IPS-20b (cell line): ENCODE measurements around the gene AGR2.

Experiments
- H3K27ac ChIP-seq: one replicate; pipeline ENCODE4 v1.5.1; 2013; ENCODE audit warnings: low read length
- H3K27me3 ChIP-seq: 2 replicates; pipeline ENCODE4 v1.6.1; 2013; ENCODE audit warnings: mild to moderate bottlenecking, low read length, inconsistent platforms; ENCODE audit not compliant: insufficient read depth
- H3K36me3 ChIP-seq: 2 replicates; pipeline ENCODE4 v1.6.1; 2013; ENCODE audit warnings: low read depth, mild to moderate bottlenecking, inconsistent platforms, low read length, moderate library complexity; ENCODE audit not compliant: insufficient read depth
- H3K4me1 ChIP-seq: 2 replicates; pipeline ENCODE4 v1.6.1; 2013; ENCODE audit warnings: mild to moderate bottlenecking, control low read depth, inconsistent platforms, low read length, moderate library complexity; ENCODE audit not compliant: insufficient read depth
- H3K4me3 ChIP-seq: 2 replicates; pipeline ENCODE4 v1.5.1; 2013; ENCODE audit warnings: mild to moderate bottlenecking, low read length, inconsistent platforms
- H3K9ac ChIP-seq: 2 replicates; pipeline ENCODE4 v1.6.1; 2013; ENCODE audit warnings: low read depth, mild to moderate bottlenecking, inconsistent platforms, low read length, moderate library complexity
- H3K9me3 ChIP-seq: 2 replicates; pipeline ENCODE4 v1.6.1; 2013; ENCODE audit warnings: mild to moderate bottlenecking, low read depth, low read length, inconsistent platforms; ENCODE audit not compliant: insufficient read depth

Gene AGR2

DNA sequence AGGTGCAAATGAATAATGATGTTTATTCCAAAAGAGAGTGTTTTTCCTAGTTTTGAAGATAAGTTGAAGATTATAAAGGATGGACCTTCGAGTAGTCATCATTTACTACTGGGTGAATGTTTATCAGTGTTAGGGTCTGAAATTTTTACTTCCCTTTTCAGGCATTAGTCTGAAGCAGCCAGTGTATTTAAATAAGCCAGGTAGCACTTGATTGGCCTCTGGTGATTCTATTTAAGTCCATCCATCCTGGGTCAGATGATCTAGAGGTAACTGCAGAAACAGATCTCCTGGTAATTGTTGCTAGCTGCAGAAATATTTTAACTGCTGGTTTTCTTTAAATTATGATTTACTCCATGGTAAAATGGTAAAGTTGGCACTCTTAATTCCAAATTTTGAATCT lies 34.1 kb upstream of the AGR2 start:
- Histone ChIP-seq H3K27me3 (no peaks in the 10 kb centered on the region), H3K9ac (no peak overlapping the region), H3K27ac (no peak overlapping the region), H3K36me3 (no peaks in the 10 kb centered on the region), H3K4me3 (no peak overlapping the region), H3K9me3 (no peaks in the 10 kb centered on the region), H3K4me1 (no peaks in the 10 kb centered on the region)

DNA sequence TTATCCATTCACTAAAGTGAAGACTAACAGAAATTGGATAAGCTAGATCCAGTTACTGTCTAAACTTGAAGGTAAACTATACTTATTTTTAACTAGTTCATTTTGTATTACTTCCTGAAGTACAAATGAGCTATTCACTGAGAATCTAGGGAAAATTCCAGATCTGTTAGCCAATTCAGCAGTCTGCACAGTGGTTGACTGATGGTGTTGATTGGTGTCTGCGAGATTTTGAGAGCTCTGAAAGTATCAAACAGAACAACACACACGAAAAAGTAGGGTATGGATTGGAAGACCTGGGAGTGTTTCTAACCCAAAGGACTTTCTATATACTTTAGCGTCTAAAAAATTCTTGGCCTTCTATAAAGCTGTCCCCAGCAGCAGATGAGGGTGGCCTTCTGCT lies 33.6 kb upstream of the AGR2 start:
- Histone ChIP-seq H3K9ac (no peak overlapping the region), H3K9me3 (no peaks in the 10 kb centered on the region), H3K4me3 (no peak overlapping the region), H3K4me1 (no peaks in the 10 kb centered on the region), H3K36me3 (no peaks in the 10 kb centered on the region), H3K27me3 (no peaks in the 10 kb centered on the region), H3K27ac (no peak overlapping the region)

DNA sequence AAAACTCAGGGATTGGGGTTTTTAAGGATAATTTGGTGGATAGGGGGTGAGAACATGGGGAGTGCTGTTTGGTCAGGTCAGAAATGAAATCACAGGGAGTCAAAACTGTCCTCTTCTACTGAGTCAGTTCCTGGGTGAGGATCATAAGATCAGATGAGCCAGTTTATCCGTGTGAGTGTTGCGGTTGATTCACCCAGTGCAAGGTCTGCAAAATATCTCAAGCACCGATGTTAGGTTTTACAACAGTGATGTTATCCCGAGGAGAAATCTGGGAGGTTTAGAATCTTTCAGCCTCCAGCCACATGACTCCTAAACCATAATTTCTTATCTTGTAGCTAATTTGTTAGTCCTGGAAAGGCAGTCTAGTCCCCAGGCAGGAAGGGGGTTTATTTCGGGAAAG lies 31.7 kb upstream of the AGR2 start:
- Histone ChIP-seq H3K9me3 (no peaks in the 10 kb centered on the region), H3K9ac (no peak overlapping the region), H3K4me3 (no peak overlapping the region), H3K36me3 (no peaks in the 10 kb centered on the region), H3K27me3 (no peaks in the 10 kb centered on the region), H3K4me1 (no peaks in the 10 kb centered on the region), H3K27ac (no peak overlapping the region)

DNA sequence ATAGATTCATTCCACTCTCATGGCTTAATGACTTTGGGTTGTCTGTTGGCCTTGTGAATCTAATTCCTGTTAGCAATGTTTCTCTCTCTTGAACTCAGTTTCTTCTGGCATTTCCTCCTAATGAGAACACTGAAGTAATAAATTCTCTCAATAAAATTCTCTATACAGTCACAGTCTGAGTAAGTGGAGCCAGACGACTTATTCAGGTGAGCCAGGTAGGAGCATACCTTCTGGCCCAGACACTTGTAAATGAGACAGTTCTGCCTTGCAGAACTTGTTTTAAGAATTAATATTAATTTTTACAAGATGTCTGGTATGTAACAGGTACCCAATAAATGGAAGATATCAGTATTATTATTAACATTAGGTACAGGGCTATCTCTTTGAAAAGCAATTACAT lies 28.6 kb upstream of the AGR2 start:
- Histone ChIP-seq H3K9ac (no peak overlapping the region), H3K36me3 (no peaks in the 10 kb centered on the region), H3K4me3 (no peak overlapping the region), H3K27me3 (no peaks in the 10 kb centered on the region), H3K9me3 (no peaks in the 10 kb centered on the region), H3K27ac (no peak overlapping the region), H3K4me1 (no peaks in the 10 kb centered on the region)

DNA sequence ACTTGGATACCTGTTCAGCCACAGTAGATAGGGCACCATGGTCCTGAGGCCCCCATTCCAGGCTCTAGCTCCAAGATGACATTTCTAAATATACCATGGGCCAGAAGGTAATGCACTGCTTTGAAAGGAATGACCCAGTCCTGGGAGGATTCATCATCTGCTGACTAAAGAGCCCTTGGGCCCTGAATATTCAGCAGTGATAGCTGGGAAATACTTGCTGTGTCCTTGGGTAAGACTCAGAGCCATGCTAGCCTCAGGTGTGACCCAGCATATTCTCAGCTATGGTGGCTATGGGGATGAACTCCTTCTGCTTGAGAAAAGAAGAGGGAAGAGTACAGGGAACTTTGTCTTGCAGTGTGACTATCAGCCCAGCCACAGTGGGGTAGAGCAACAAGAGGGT lies 21.3 kb upstream of the AGR2 start:
- no peaks in the 10 kb centered on the region for H3K27me3 ChIP-seq
- H3K9ac ChIP-seq = no peak overlapping the region
- H3K36me3 ChIP-seq = no peaks in the 10 kb centered on the region
- H3K9me3 ChIP-seq = no peaks in the 10 kb centered on the region
- H3K4me3 ChIP-seq = no peak overlapping the region
- no peaks in the 10 kb centered on the region for H3K4me1 ChIP-seq
- H3K27ac ChIP-seq = no peak overlapping the region

DNA sequence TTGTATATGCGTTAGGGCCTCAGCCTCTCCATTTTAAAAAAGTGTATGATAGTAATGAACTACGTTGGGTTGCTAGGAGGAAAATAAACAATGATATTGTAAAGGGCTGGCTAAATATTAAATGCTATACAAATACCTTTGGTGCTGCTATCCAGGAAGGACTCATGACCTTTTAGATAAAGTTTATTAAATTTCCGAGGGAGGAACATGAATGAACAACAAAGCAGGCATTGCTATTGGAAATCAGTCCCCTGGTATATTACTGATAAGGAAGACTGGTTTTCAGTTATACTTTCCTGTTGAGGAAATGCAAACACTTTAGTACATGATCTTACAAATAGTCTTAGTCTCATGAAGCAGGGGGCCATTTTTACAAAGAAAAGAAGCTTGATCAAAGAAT lies 17.2 kb upstream of the AGR2 start:
- Histone ChIP-seq H3K9me3 (no peaks in the 10 kb centered on the region), H3K9ac (no peak overlapping the region), H3K27ac (no peak overlapping the region), H3K27me3 (no peaks in the 10 kb centered on the region), H3K36me3 (no peaks in the 10 kb centered on the region), H3K4me1 (no peaks in the 10 kb centered on the region; the same call in 1 of the 2 replicates), H3K4me3 (no peak overlapping the region)

DNA sequence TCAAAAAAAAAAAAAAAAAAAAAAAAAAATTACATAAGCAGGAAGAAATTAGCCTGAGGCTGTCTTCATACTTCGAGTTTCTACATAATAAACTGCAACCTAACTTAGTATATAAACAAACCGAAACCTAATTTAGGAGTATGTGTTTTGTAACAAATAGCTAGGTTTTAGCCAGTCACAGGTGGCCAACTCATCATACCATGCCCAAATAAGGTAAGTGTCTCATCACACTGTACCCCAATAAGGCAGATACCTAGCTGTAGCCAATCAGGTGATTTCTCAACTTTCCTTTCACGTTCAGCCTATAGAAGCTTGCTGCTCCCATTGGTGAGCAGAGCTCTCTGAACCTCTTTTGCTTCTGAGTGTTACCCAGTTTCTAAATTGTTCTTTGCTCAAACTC lies 13.9 kb upstream of the AGR2 start:
- no peak overlapping the region for H3K27ac ChIP-seq
- no peak overlapping the region for H3K9ac ChIP-seq
- H3K36me3 ChIP-seq = no peaks in the 10 kb centered on the region
- H3K27me3 ChIP-seq = no peaks in the 10 kb centered on the region
- H3K9me3 ChIP-seq = no peaks in the 10 kb centered on the region
- no peak overlapping the region for H3K4me3 ChIP-seq
- H3K4me1 ChIP-seq = no peaks in the 10 kb centered on the region; the same call in 1 of the 2 replicates

DNA sequence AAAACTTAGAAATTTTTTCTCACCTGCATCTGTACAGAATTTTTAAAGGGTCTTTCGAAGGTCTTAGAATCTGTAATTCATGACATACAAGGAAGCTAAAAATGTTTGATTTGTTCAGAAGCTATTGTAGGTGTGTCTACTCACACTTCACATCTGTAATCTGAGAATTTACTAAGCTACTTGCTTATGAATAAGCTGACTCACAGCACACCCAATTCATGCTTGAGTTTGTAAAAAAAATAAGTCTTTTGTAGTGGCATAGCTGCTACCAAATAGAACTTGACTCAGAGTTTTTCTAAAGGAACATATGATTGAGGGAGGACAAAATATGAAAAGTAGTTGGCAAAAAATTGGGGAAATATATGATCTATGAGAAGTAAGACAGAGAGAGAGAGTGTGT lies 12.7 kb upstream of the AGR2 start:
- H3K4me1 ChIP-seq = no peaks in the 10 kb centered on the region; the same call in 1 of the 2 replicates
- no peaks in the 10 kb centered on the region for H3K9me3 ChIP-seq
- H3K4me3 ChIP-seq = no peak overlapping the region
- no peaks in the 10 kb centered on the region for H3K27me3 ChIP-seq
- H3K9ac ChIP-seq = no peak overlapping the region
- no peaks in the 10 kb centered on the region for H3K36me3 ChIP-seq
- no peak overlapping the region for H3K27ac ChIP-seq

DNA sequence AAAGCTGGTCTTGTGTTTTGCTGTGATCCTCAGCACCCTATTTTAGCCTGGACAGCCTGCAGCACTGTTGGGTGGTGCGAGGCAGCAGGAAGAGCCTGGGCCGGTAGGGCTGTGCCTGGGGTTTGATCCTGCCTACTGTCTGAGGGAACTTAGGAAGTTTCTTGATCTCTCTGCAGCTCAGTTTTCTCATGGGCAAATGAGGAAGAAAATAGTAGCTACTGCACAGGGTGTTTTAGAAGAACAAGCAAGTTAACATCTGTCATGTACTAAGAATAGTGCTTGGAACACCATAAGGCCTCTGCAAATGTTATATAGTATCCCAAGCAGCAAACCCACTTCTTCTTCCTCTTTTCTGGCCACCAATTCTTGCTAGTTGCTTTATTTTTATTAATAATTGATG lies 12.0 kb upstream of the AGR2 start:
- no peak overlapping the region for H3K27ac ChIP-seq
- H3K9ac ChIP-seq = no peak overlapping the region

DNA sequence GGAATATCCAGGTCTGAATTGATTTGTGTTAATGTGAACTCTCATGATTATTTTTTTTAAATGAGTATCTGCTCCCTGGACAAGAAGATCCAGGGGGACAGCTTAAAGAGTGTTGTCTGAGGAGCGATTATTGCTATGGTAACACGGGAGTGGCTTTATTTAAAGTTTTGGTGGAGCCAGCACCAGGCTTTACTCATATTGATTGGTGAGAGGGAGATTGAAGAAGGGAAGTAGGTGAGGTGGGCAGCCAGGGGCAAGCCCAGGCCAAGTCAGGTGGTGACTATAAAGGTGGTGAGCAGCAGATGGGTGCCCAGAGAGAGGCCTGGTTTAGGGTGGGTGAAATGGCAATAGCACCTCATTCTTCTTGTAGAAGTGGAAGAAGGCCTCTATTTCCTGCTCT lies 10.2 kb upstream of the AGR2 start:
- Histone ChIP-seq H3K27me3 (no peaks in the 10 kb centered on the region), H3K4me1 (no peaks in the 10 kb centered on the region; the same call in 1 of the 2 replicates), H3K27ac (no peak overlapping the region), H3K4me3 (no peak overlapping the region), H3K36me3 (no peaks in the 10 kb centered on the region), H3K9ac (no peak overlapping the region), H3K9me3 (no peaks in the 10 kb centered on the region)

More for the DNA sequence above, 12.0 kb upstream of the AGR2 start:
- no peaks in the 10 kb centered on the region; the same call in 1 of the 2 replicates for H3K4me1 ChIP-seq
- no peak overlapping the region for H3K4me3 ChIP-seq
- no peaks in the 10 kb centered on the region for H3K9me3 ChIP-seq
- H3K27me3 ChIP-seq = no peaks in the 10 kb centered on the region
- H3K36me3 ChIP-seq = no peaks in the 10 kb centered on the region

DNA sequence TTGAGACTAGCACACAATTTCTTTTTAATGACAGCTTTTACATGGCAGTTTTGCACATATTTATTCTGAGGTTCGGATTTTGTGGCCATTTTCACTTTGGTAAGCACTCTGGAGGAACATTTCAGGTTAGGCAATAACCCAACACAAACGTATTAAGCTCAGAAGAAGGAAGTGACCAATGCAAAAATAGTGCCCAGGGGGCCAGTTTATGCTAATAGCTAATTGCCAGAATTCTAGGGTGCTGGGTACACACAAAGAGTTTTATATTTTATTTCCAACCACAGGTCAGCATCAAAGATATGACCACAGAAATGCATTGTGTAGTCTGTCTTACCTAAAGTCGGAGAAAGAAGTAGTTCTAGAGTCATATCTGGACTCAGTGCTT lies 8.4 kb upstream of the AGR2 start:
- Histone ChIP-seq H3K4me3 (no peak overlapping the region), H3K4me1 (no peaks in the 10 kb centered on the region; the same call in 1 of the 2 replicates), H3K27ac (no peak overlapping the region), H3K9me3 (no peaks in the 10 kb centered on the region), H3K36me3 (no peaks in the 10 kb centered on the region), H3K9ac (no peak overlapping the region), H3K27me3 (no peaks in the 10 kb centered on the region)

DNA sequence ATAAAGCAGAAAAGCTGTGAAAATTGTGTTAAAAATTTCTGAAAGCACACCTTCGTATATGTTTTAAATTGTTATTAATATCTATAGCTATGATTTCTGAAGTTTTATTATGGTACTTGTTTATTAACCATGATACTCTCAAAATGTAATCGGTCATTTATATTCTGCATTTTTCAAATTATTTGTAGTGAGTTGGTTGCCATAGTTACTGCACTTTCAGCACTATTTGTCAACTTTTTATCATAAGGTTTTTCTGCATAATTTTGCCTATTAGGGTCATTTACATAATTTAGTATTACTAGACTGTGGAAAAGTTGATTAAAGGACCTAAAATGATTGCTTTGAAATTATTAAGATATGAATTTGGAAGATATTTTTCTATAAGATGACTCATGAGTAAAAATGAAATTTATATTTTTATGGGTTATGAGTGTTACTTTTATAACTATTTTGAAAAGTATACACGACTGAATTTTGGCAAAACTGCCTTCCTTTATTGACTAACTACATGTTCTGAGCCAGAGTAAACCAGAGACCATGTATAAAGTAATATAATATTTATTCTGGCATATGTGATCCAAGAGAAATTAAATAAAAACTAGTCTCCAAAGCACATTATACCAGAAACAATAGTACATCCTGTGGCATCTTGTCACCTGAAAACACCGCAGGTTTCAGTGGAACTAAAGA lies 7.9 kb upstream of the AGR2 start:
- no peak overlapping the region for H3K9ac ChIP-seq

More for the DNA sequence above, 7.9 kb upstream of the AGR2 start:
- Histone ChIP-seq H3K4me3 (no peak overlapping the region), H3K27ac (no peak overlapping the region), H3K27me3 (no peaks in the 10 kb centered on the region), H3K9me3 (no peaks in the 10 kb centered on the region), H3K36me3 (no peaks in the 10 kb centered on the region), H3K4me1 (no peaks in the 10 kb centered on the region; the same call in 1 of the 2 replicates)
